Measurements from ENCODE around the gene INTS14. TPM values are rescaled to one million over a fixed set of nuclear protein-coding genes. Genes with fewer than 3 reads are reported as not detected.

Gene INTS14
- total RNA-seq, 1 experiment from 2014 or later, result 39.9 TPM

DNA sequence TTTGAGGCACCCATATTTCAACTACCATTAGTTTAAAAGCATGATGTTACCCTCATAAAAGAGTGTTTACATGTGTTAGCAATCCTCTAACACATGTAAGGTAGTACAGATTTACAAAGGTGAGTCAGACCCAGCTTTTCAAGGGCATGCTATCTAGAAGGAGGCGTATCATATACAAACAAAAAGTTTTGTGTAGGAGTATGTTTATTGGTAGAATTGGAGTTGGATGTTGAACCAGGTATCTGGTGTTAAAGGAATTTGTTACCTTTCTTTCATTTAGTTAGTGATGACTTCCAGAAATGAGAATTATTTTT lies 78.2 kb downstream of the INTS14 start:
- DNase-seq (ENCODE audit: low spot score), result no peak
- Histone ChIP-seq H3K4me1 (ENCODE audit: insufficient read depth, low read length, poor library complexity, severe bottlenecking) (peaks cover 27% of the 10 kb centered on the region), H3K4me3 (ENCODE audit: low read depth, low read length, poor library complexity, severe bottlenecking) (peak overlapping the region; percentile 95), H3K36me3 (ENCODE audit: insufficient read depth, low read length, poor library complexity, severe bottlenecking) (no peaks in the 10 kb centered on the region), H3K27ac (ENCODE audit: low read depth, low read length, poor library complexity, severe bottlenecking) (no peak overlapping the region), H3K27me3 (replicated peaks; ENCODE audit: insufficient read depth, low read depth, low read length, poor library complexity) (no peaks in the 10 kb centered on the region), H3K9me3 (ENCODE audit: low read depth, low read length, poor library complexity, severe bottlenecking) (no peaks in the 10 kb centered on the region)
- CTCF ChIA-PET, result no interaction called here
- no TSS peak for BruUV-seq (replicated peaks)
- POLR2A ChIA-PET (ENCODE audit: low non-redundant PET), result no interaction called here
- TF ChIP-seq, protein P1, sequence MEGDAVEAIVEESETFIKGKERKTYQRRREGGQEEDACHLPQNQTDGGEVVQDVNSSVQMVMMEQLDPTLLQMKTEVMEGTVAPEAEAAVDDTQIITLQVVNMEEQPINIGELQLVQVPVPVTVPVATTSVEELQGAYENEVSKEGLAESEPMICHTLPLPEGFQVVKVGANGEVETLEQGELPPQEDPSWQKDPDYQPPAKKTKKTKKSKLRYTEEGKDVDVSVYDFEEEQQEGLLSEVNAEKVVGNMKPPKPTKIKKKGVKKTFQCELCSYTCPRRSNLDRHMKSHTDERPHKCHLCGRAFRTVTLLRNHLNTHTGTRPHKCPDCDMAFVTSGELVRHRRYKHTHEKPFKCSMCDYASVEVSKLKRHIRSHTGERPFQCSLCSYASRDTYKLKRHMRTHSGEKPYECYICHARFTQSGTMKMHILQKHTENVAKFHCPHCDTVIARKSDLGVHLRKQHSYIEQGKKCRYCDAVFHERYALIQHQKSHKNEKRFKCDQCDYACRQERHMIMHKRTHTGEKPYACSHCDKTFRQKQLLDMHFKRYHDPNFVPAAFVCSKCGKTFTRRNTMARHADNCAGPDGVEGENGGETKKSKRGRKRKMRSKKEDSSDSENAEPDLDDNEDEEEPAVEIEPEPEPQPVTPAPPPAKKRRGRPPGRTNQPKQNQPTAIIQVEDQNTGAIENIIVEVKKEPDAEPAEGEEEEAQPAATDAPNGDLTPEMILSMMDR (conservative IDR thresholded peaks at IDR 0.05; ENCODE audit: low read depth, low read length), result no peak
- TF ChIP-seq EZH2 (IDR thresholded peaks at IDR 0.05; ENCODE audit: borderline replicate concordance, low read depth, low read length, poor library complexity, severe bottlenecking), result no peak
- intact Hi-C loops (cut with micrococcal nuclease; ENCODE audit: unreplicated experiment), result no loop called here

DNA sequence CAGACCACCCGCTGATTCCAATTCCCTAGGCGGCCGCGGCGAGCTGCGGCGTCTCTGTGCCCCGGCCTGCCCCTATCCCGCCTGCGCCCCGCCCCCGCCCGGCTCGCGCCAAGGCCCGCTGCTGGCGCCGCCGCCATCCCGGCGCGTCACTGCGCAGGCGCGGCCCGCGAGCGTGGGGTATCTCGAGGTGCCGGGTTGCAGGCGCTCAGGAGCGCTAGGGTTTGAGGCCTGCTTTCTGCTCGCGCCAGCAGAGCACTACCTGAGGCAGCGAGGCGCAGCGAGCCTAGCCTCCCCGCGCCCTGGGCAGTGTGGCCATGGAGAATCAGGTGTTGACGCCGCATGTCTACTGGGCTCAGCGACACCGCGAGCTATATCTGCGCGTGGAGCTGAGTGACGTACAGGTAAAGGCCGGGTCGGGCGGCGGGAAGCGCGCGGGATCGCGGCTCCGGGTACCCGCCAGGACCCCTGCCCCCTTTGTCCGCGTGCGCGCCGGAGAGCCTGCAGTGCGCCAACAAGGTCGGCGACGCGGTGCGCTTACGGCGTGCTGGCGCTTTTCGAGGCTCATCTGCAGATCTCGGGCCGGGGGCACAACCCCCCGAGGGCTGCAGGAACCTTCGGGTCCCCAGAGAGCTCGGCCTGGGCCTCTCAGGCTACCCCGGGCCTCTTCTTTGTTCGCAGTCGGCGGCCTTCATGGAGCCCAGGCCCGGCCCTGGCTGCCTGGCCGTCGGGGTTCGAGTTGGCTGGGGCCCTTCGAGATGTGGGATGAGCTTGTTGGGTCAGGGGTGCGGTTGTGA lies 80.4 kb downstream of the INTS14 start, which contains the start of gene HACD3:
Gene HACD3 (plus strand): TSS at position 146 of the 794 bp plus-strand sequence. CDS start 169 bp downstream, at position 315.
- BruUV-seq (replicated peaks), result TSS peak; percentile 24
- peaks cover 32% of the 10 kb centered on the region for H3K4me1 ChIP-seq (ENCODE audit: insufficient read depth, low read length, poor library complexity, severe bottlenecking)
- no peaks in the 10 kb centered on the region for H3K9me3 ChIP-seq (ENCODE audit: low read depth, low read length, poor library complexity, severe bottlenecking)
- H3K4me3 ChIP-seq (ENCODE audit: low read depth, low read length, poor library complexity, severe bottlenecking), result peak within 1 kb of the TSS; percentile 95
- ChIA-PET CTCF (interaction anchor here (0.6 kb wide), 1 partner anchor 9 kb away, joined by 3 read pairs; no protein-coding TSS in a partner anchor), POLR2A (ENCODE audit: low non-redundant PET) (interaction anchor here (0.5 to 0.7 kb wide), 2 partner anchors 12 to 43 kb away, joined by 6 to 12 read pairs; no protein-coding TSS in a partner anchor)
- no peaks in the 10 kb centered on the region for H3K27me3 ChIP-seq (replicated peaks; ENCODE audit: insufficient read depth, low read depth, low read length, poor library complexity)
- H3K36me3 ChIP-seq (ENCODE audit: insufficient read depth, low read length, poor library complexity, severe bottlenecking), result no peaks in the 10 kb centered on the region
- DNase-seq (ENCODE audit: low spot score), result peak; percentile 96
- intact Hi-C loops (cut with micrococcal nuclease; ENCODE audit: unreplicated experiment), result no loop called here
- peak within 1 kb of the TSS; percentile 97 for H3K27ac ChIP-seq (ENCODE audit: low read depth, low read length, poor library complexity, severe bottlenecking)
- no peak for TF ChIP-seq EZH2 (IDR thresholded peaks at IDR 0.05; ENCODE audit: borderline replicate concordance, low read depth, low read length, poor library complexity, severe bottlenecking)
- TF ChIP-seq, protein P1 (conservative IDR thresholded peaks at IDR 0.05; ENCODE audit: low read depth, low read length), result no peak

DNA sequence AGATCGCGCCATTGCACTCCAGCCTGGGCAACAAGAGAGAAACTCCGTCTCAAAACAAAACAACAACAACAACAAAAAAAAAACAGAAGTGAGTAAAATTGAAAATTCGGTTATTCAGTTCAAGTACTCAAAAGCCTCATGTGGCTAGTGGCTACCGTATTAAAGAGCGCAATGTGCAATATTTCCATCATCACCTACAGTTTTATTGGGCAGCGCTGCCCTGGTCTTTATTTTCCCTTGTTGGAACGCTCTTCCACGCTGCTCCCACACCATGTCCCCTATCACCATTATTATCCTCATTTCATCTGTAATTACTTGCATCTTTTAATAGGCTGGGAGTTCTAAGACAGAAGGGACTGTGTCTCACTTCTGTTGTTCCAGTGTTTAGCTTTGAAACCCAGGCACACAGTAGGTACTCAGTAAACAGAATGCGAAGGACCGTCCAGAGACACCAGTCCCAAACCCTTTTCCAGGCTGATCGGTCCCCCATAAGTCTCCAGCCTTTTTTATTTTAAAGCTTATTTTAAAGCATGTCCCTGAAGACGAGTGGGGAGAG lies 81.1 kb downstream of the INTS14 start:
- H3K27ac ChIP-seq (ENCODE audit: low read depth, low read length, poor library complexity, severe bottlenecking), result peak overlapping the region; percentile 97
- no peak for DNase-seq (ENCODE audit: low spot score)
- TF ChIP-seq EZH2 (IDR thresholded peaks at IDR 0.05; ENCODE audit: borderline replicate concordance, low read depth, low read length, poor library complexity, severe bottlenecking), result no peak
- TF ChIP-seq, protein P1 (conservative IDR thresholded peaks at IDR 0.05; ENCODE audit: low read depth, low read length), result no peak
- no peaks in the 10 kb centered on the region for H3K9me3 ChIP-seq (ENCODE audit: low read depth, low read length, poor library complexity, severe bottlenecking)
- ChIA-PET CTCF (no interaction called here), POLR2A (ENCODE audit: low non-redundant PET) (interaction anchor here (0.5 to 0.7 kb wide), 2 partner anchors 12 to 42 kb away, joined by 6 to 12 read pairs; no protein-coding TSS in a partner anchor)
- H3K27me3 ChIP-seq (replicated peaks; ENCODE audit: insufficient read depth, low read depth, low read length, poor library complexity), result no peaks in the 10 kb centered on the region
- BruUV-seq (replicated peaks), result no TSS peak
- no peaks in the 10 kb centered on the region for H3K36me3 ChIP-seq (ENCODE audit: insufficient read depth, low read length, poor library complexity, severe bottlenecking)
- intact Hi-C loops (cut with micrococcal nuclease; ENCODE audit: unreplicated experiment), result no loop called here
- H3K4me3 ChIP-seq (ENCODE audit: low read depth, low read length, poor library complexity, severe bottlenecking), result peak overlapping the region; percentile 95
- H3K4me1 ChIP-seq (ENCODE audit: insufficient read depth, low read length, poor library complexity, severe bottlenecking), result peaks cover 37% of the 10 kb centered on the region

Other genes starting within 250 kb of the INTS14 start
- gene IGDCC3, start 233.1 kb downstream of the INTS14 start, total RNA-seq (2021), result 0.28 and 0.32 TPM in 2 replicates
- gene IGDCC4, start 188.2 kb downstream of the INTS14 start, total RNA-seq (2021), result 1.1 and 3.5 TPM in 2 replicates
- gene DPP8, start 93.4 kb downstream of the INTS14 start, total RNA-seq (2021), result 29.6 and 35.9 TPM in 2 replicates
- 142 and 157 TPM in 2 replicates for gene HACD3, start 80.7 kb downstream of the INTS14 start, total RNA-seq (2021)
- 4.9 and 6.4 TPM in 2 replicates for gene SLC24A1, start 10.8 kb upstream of the INTS14 start, total RNA-seq (2021)
- gene DENND4A, start 181.2 kb upstream of the INTS14 start, total RNA-seq (2021), result 13.2 TPM in 2 replicates

All from A673 (cell line).